HepG2 (cell line): Measurements from ENCODE around the gene BTBD7. TPM values are rescaled to one million over a fixed set of nuclear protein-coding genes. Genes with fewer than 3 reads are reported as not detected.

Experiments used
- ATAC-seq: fragments of 200-7000 bp; cut with Tn5 transposase; 3 replicates; pipeline ENCODE4 v1.9.1; 2020; ENCODE audit warnings: mild to moderate bottlenecking, moderate library complexity
- BruUV-seq: library from RNA; stranded (reverse); fragments of 400-500 nt; replicated peaks from 2 replicates; lab custom pipeline; 2021; lab: Mats Ljungman, UMichigan
- CTCF ChIA-PET: fragments of 300-600 bp; formaldehyde crosslinking; extraction: SDS; loops from one replicate; lab custom pipeline; 2021; ENCODE audit warnings: low total read pairs, inconsistent platforms, low intra/inter-chr PET ratio; lab: Yijun Ruan, JAX
- POLR2A ChIA-PET: fragments of 350-600 bp; sonication (Branson Sonifier 250); formaldehyde crosslinking; loops from one replicate; lab custom pipeline; 2020; ENCODE audit warnings: antibody characterized with exemption, inconsistent platforms; lab: Yijun Ruan, JAX
- DNase-seq: peaks from one replicate; pipeline ENCODE4 v3.0.0-alpha.2; 2015; ENCODE audit warnings: low spot score
- FAIRE-seq: peaks from 3 replicates; lab custom pipeline; 2011; peaks lifted over from hg19 to GRCh38; lab: Jason Lieb, UNC
- H2AFZ ChIP-seq: one replicate; pipeline ENCODE4 v1.6.1; 2011; ENCODE audit warnings: low read length, inconsistent platforms
- H3K27ac ChIP-seq: fragments of 300-600 bp; 3 replicates; pipeline ENCODE4 v1.8.0; 2011; ENCODE audit warnings: mixed run types, mild to moderate bottlenecking, mixed read lengths, low read length, inconsistent platforms; ENCODE audit not compliant: insufficient read depth; ENCODE audit errors: extremely low read length
- H3K27me3 ChIP-seq, 2 experiments: fragments of 200-600 bp in 1 of 2; 2 replicates in 1 of 2; 3 replicates in 1 of 2; pipeline versions ENCODE4 v1.6.0 to v1.8.0; 2011; ENCODE audit warnings: low read length in 2 of 2, mild to moderate bottlenecking in 2 of 2, moderate library complexity in 2 of 2, inconsistent platforms in 1 of 2; ENCODE audit not compliant: insufficient read depth in 2 of 2, control insufficient read depth in 1 of 2
- H3K36me3 ChIP-seq, 2 experiments: fragments of 200-600 bp in 1 of 2; replicated peaks in 1 of 2; 2 replicates in 1 of 2; 3 replicates in 1 of 2; pipeline versions ENCODE4 v1.5.1 to v1.8.0; 2011; ENCODE audit warnings: low read length in 2 of 2, inconsistent platforms in 1 of 2; ENCODE audit not compliant: insufficient read depth in 2 of 2, control insufficient read depth in 1 of 2
- H3K4me1 ChIP-seq: 2 replicates; pipeline ENCODE4 v1.5.1; 2012; ENCODE audit warnings: low read length, inconsistent platforms; ENCODE audit not compliant: insufficient read depth
- H3K4me2 ChIP-seq: 2 replicates; pipeline ENCODE4 v1.6.0; 2011; ENCODE audit warnings: low read depth, low read length, inconsistent platforms
- H3K4me3 ChIP-seq, 3 experiments: fragments of 200-600 bp in 1 of 3; sonication (generic), shearing (Covaris generic) in 1 of 3; replicated peaks in 1 of 3; 2 replicates each; pipeline ENCODE4 v1.5.1; 2011 to 2016; ENCODE audit warnings: low read length in 3 of 3, inconsistent platforms in 2 of 3, low read depth in 2 of 3, mild to moderate bottlenecking in 2 of 3, control low read depth in 1 of 3, mixed read lengths in 1 of 3; ENCODE audit not compliant: insufficient read depth in 1 of 3
- H3K79me2 ChIP-seq: one replicate; pipeline ENCODE4 v1.6.1; 2011; ENCODE audit warnings: low read length, inconsistent platforms; ENCODE audit not compliant: insufficient read depth
- H3K9ac ChIP-seq: 2 replicates; pipeline ENCODE4 v1.6.0; 2011; ENCODE audit warnings: mild to moderate bottlenecking, low read depth, low read length, inconsistent platforms; ENCODE audit not compliant: insufficient read depth
- H3K9me3 ChIP-seq: 2 replicates; pipeline ENCODE4 v1.5.1; 2012; ENCODE audit warnings: mild to moderate bottlenecking, low read length
- H4K20me1 ChIP-seq: 2 replicates; pipeline ENCODE4 v1.6.0; 2011; ENCODE audit warnings: inconsistent platforms, mild to moderate bottlenecking, low read length, moderate library complexity; ENCODE audit not compliant: insufficient read depth
- ARID2 ChIP-seq: sonication (generic); formaldehyde crosslinking; IDR thresholded peaks from 2 replicates; pipeline ENCODE4 v1.8.1; 2022; ENCODE audit warnings: mild to moderate bottlenecking, missing genetic modification reagents, borderline replicate concordance
- DR1 ChIP-seq: sonication (generic); formaldehyde crosslinking; IDR thresholded peaks from 2 replicates; pipeline ENCODE4 v1.8.0; 2021; ENCODE audit warnings: mild to moderate bottlenecking, missing genetic modification reagents, inconsistent platforms
- JARID2 ChIP-seq: sonication (generic); formaldehyde crosslinking; IDR thresholded peaks from 2 replicates; pipeline ENCODE4 v1.8.1; 2023; ENCODE audit warnings: missing genetic modification reagents, inconsistent platforms; ENCODE audit not compliant: insufficient replicate concordance
- LCORL ChIP-seq, 2 experiments: fragments of 450-650 bp in 1 of 2; sonication (generic) in 1 of 2; formaldehyde crosslinking in 1 of 2; IDR thresholded peaks; 2 replicates each; pipeline versions ENCODE4 v1.5.0 to v1.6.1; 2017 to 2020; ENCODE audit warnings: antibody characterized with exemption in 1 of 2, missing genetic modification reagents in 1 of 2
- ZFP36L2 ChIP-seq: sonication (generic); formaldehyde crosslinking; IDR thresholded peaks from 2 replicates; pipeline ENCODE4 v1.4.0; 2020; ENCODE audit warnings: missing genetic modification reagents
- ZKSCAN5 ChIP-seq: sonication (generic); formaldehyde crosslinking; IDR thresholded peaks from 2 replicates; pipeline ENCODE4 v1.5.1; 2020; ENCODE audit warnings: mild to moderate bottlenecking, missing genetic modification reagents
- ZNF12 ChIP-seq: sonication (generic); formaldehyde crosslinking; IDR thresholded peaks from 2 replicates; pipeline ENCODE4 v1.5.0; 2020; ENCODE audit warnings: missing genetic modification reagents
- ZNF296 ChIP-seq: sonication (generic); formaldehyde crosslinking; conservative IDR thresholded peaks from 2 replicates; pipeline ENCODE4 v1.5.0; 2020; ENCODE audit warnings: mild to moderate bottlenecking, missing genetic modification reagents
- WGBS: methylation state at CpG from one replicate; pipeline ENCODE4 v1.1.6; 2017; ENCODE audit warnings: low lambda C conversion rate; 5-methylcytosine and 5-hydroxymethylcytosine counted together
- in situ Hi-C: cut with HindIII; loops from 2 replicates; pipeline ENCODE4 v1.10.0; 2017; ENCODE audit warnings: low pct_unique_long_range_greater_than_20kb; ENCODE audit not compliant: extremely low pct_ligation_motif_present
- intact Hi-C: fragments of 100-400 bp; cut with micrococcal nuclease; formaldehyde crosslinking; loops from one replicate; pipeline ENCODE4 v1.10.0; 2022; ENCODE audit not compliant: unreplicated experiment
- polyA plus RNA-seq, 8 experiments: library from polyadenylated mRNA; depleted of rRNA in 3 of 8; stranded (reverse) in 7 of 8; unstranded in 1 of 8; fragments of >200 nt; fragmentation: Illumina TruSeq in 4 of 8; extraction: Trizol in 4 of 8; gene quantifications; 2 replicates each; pipeline versions ENCODE4 v1.2.1 to v1.2.3, GENCODE V29; 2011 to 2016; ENCODE audit warnings: low read depth in 4 of 8, missing spikeins in 1 of 8, mixed read lengths in 1 of 8; ENCODE audit not compliant: insufficient read depth in 1 of 8
- total RNA-seq, 5 experiments: library from RNA; depleted of rRNA; stranded (reverse); fragments of >200 nt; fragmentation: Illumina TruSeq; extraction: Trizol; gene quantifications; 2 replicates each; pipeline ENCODE4 v1.2.3, GENCODE V29; 2016; ENCODE audit warnings: low read depth in 1 of 5
- TF ChIP-seq, protein P1 (sequence below): IDR thresholded peaks from 2 replicates; pipeline ENCODE4 v1.6.1; 2016; ENCODE audit warnings: missing compliant biosample characterization, missing genetic modification reagents, borderline replicate concordance
- TF ChIP-seq, protein P2 (sequence below): sonication (generic); formaldehyde crosslinking; IDR thresholded peaks from 2 replicates; pipeline ENCODE4 v1.8.1; 2023; ENCODE audit warnings: mild to moderate bottlenecking, inconsistent platforms, moderate library complexity, missing genetic modification reagents, borderline replicate concordance
- TF ChIP-seq, protein P3 (sequence below): sonication (generic); formaldehyde crosslinking; IDR thresholded peaks from 2 replicates; pipeline ENCODE4 v1.4.0; 2020; ENCODE audit warnings: missing genetic modification reagents
- TF ChIP-seq, protein P4 (sequence below): sonication (generic); formaldehyde crosslinking; IDR thresholded peaks from 2 replicates; pipeline ENCODE4 v1.4.0; 2020; ENCODE audit warnings: mild to moderate bottlenecking, missing genetic modification reagents
- TF ChIP-seq, protein P5 (sequence below): IDR thresholded peaks from 2 replicates; pipeline ENCODE4 v1.6.1; 2012; ENCODE audit warnings: inconsistent platforms

BTBD7 gene
- total and polyA plus RNA-seq, 2 of the 13 experiments (the other 11 are each of a cell fraction or from before 2014, with no cell fraction given): 11.6 to 15.2 TPM

DNA sequence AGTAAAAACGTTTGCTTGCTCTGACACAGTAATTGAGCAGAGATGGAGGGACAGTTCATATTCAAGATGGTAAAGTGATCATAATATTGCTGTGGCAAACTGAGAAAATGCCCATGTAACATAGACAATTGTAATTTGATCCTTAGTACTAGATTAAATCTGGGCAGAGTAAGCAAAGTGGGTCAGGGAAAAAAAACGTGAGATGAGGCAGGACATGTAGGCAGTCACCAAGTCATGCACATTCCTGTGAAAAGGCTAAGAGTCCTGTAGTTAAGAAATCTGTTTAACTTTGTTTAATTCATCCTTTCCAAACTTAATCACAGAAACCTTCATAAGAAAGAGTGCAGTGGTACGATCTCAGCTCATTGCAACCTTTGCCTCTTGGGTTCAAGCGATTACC, 16.1 kb downstream of the BTBD7 start:
- no peak for FAIRE-seq
- Histone ChIP-seq H3K79me2 (peaks cover 88% of the 10 kb centered on the region), H3K36me3 (no peaks in the 10 kb centered on the region), H2AFZ (no peak overlapping the region), H3K27ac (no peak overlapping the region), H3K4me2 (no peak overlapping the region), H3K9me3 (no peaks in the 10 kb centered on the region), H3K4me3 (no peak overlapping the region), H4K20me1 (peaks cover 28% of the 10 kb centered on the region), H3K4me1 (peaks cover 29% of the 10 kb centered on the region), H3K27me3 (no peaks in the 10 kb centered on the region), H3K9ac (no peak overlapping the region)
- TF ChIP-seq, protein P1, sequence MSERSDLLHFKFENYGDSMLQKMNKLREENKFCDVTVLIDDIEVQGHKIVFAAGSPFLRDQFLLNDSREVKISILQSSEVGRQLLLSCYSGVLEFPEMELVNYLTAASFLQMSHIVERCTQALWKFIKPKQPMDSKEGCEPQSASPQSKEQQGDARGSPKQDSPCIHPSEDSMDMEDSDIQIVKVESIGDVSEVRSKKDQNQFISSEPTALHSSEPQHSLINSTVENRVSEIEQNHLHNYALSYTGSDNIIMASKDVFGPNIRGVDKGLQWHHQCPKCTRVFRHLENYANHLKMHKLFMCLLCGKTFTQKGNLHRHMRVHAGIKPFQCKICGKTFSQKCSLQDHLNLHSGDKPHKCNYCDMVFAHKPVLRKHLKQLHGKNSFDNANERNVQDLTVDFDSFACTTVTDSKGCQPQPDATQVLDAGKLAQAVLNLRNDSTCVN (CRISPR knock-in tag): no peak
- TF ChIP-seq ZFP36L2 (CRISPR knock-in tag) (no peak), ARID2 (no peak), DR1 (CRISPR knock-in tag) (no peak), ZNF296 (CRISPR knock-in tag) (no peak), JARID2 (CRISPR knock-in tag) (no peak), ZNF12 (no peak), ZKSCAN5 (CRISPR knock-in tag) (no peak), LCORL (IDR thresholded peaks at IDR 0.05) (no peak), LCORL (CRISPR knock-in tag; IDR thresholded peaks at IDR 0.05) (no peak)
- TF ChIP-seq, protein P2, sequence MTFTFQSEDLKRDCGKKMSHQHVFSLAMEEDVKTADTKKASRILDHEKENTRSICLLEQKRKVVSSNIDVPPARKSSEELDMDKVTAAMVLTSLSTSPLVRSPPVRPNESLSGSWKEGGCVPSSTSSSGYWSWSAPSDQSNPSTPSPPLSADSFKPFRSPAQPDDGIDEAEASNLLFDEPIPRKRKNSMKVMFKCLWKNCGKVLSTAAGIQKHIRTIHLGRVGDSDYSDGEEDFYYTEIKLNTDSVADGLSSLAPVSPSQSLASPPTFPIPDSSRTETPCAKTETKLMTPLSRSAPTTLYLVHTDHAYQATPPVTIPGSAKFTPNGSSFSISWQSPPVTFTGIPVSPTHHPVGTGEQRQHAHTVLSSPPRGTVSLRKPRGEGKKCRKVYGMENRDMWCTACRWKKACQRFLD (CRISPR knock-in tag): no peak
- TF ChIP-seq, protein P3, sequence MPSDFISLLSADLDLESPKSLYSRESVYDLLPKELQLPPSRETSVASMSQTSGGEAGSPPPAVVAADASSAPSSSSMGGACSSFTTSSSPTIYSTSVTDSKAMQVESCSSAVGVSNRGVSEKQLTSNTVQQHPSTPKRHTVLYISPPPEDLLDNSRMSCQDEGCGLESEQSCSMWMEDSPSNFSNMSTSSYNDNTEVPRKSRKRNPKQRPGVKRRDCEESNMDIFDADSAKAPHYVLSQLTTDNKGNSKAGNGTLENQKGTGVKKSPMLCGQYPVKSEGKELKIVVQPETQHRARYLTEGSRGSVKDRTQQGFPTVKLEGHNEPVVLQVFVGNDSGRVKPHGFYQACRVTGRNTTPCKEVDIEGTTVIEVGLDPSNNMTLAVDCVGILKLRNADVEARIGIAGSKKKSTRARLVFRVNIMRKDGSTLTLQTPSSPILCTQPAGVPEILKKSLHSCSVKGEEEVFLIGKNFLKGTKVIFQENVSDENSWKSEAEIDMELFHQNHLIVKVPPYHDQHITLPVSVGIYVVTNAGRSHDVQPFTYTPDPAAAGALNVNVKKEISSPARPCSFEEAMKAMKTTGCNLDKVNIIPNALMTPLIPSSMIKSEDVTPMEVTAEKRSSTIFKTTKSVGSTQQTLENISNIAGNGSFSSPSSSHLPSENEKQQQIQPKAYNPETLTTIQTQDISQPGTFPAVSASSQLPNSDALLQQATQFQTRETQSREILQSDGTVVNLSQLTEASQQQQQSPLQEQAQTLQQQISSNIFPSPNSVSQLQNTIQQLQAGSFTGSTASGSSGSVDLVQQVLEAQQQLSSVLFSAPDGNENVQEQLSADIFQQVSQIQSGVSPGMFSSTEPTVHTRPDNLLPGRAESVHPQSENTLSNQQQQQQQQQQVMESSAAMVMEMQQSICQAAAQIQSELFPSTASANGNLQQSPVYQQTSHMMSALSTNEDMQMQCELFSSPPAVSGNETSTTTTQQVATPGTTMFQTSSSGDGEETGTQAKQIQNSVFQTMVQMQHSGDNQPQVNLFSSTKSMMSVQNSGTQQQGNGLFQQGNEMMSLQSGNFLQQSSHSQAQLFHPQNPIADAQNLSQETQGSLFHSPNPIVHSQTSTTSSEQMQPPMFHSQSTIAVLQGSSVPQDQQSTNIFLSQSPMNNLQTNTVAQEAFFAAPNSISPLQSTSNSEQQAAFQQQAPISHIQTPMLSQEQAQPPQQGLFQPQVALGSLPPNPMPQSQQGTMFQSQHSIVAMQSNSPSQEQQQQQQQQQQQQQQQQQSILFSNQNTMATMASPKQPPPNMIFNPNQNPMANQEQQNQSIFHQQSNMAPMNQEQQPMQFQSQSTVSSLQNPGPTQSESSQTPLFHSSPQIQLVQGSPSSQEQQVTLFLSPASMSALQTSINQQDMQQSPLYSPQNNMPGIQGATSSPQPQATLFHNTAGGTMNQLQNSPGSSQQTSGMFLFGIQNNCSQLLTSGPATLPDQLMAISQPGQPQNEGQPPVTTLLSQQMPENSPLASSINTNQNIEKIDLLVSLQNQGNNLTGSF (CRISPR knock-in tag): no peak
- TF ChIP-seq, protein P4, sequence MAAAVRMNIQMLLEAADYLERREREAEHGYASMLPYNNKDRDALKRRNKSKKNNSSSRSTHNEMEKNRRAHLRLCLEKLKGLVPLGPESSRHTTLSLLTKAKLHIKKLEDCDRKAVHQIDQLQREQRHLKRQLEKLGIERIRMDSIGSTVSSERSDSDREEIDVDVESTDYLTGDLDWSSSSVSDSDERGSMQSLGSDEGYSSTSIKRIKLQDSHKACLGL: no peak
- TF ChIP-seq, protein P5, sequence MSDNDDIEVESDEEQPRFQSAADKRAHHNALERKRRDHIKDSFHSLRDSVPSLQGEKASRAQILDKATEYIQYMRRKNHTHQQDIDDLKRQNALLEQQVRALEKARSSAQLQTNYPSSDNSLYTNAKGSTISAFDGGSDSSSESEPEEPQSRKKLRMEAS: no peak
- in situ Hi-C loops: no loop called here
- POLR2A ChIA-PET: no interaction called here
- 93% methylated on average over 4 of the region's 4 CpGs for WGBS
- no peak for ATAC-seq
- no peak for DNase-seq
- CTCF ChIA-PET: no interaction called here
- intact Hi-C loops: no loop called here
- no TSS peak for BruUV-seq
